ENCODE measurements around the gene ARHGAP18. TPM values are rescaled to one million over a fixed set of nuclear protein-coding genes. Genes with fewer than 3 reads are reported as not detected.

The ARHGAP18 gene
- total RNA-seq, 1 experiment from 2014 or later: 2.4 TPM

DNA sequence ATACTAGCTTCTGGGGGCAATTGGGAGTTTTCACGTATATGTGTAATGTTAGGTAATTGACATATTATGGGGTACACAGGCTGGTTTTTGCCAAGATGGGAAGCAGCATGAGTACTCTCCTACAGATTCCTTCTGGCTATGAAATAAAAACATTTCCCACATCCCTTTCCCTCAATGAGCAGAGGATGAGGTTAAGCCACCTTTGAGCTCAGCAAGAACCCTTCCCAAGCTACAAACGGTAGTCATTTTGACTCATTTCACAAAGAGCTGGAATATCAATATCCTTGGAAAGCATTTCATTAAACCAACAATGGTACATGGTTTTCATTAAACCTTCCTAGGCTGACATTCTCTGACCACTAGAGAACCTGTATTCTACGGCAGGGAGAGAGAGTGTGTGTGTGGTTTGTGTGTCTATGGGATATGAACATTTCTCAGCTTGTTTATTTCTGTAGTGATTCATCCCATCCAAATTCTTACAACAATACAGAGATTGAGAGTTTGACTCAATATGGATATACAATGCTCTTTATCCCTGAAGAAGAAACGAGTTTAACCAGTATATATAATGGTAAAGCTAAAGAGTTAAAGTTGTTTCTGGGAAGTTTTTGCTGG is 119.5 kb downstream of the ARHGAP18 start:
- Histone ChIP-seq H4K91ac (ENCODE audit: insufficient read length, low read depth, low read length) (no peak overlapping the region), H3K14ac (ENCODE audit: insufficient read depth, low read length) (no peak overlapping the region), H3K9me3 (ENCODE audit: control insufficient read depth, low read depth, low read length) (no peaks in the 10 kb centered on the region), H3K9ac (ENCODE audit: extremely low read depth, insufficient read length, low read length) (no peak overlapping the region), H2AK5ac (ENCODE audit: insufficient read length, low read length) (no peak overlapping the region), H3T11ph (ENCODE audit: low read length) (no peak overlapping the region), H3K56ac (ENCODE audit: insufficient read length, low read depth, low read length) (no peak overlapping the region), H3K23ac (ENCODE audit: insufficient read length, low read depth, low read length) (no peak overlapping the region), H3K27ac (ENCODE audit: insufficient read length, low read depth, low read length) (no peak overlapping the region), H3K79me1 (ENCODE audit: insufficient read depth, low read depth, low read length, poor library complexity, severe bottlenecking) (no peaks in the 10 kb centered on the region), H3K4me2 (ENCODE audit: insufficient read depth, insufficient read length, low read length) (no peak overlapping the region), H2BK20ac (ENCODE audit: low read depth, low read length, poor library complexity, severe bottlenecking) (no peak overlapping the region), H2AFZ (ENCODE audit: low read length) (no peak overlapping the region), H3K23me2 (ENCODE audit: insufficient read length, low read depth, low read length, poor library complexity, severe bottlenecking) (no peaks in the 10 kb centered on the region), H3K79me2 (ENCODE audit: insufficient read depth, low read length) (no peaks in the 10 kb centered on the region), H4K8ac (replicated peaks; ENCODE audit: insufficient read length, low read depth, low read length) (no peak overlapping the region), H3K18ac (ENCODE audit: insufficient read length, low read depth, low read length) (no peak overlapping the region), H3K4ac (ENCODE audit: low read depth, low read length) (no peak overlapping the region), H2BK15ac (ENCODE audit: low read depth, low read length) (no peak overlapping the region), H4K5ac (ENCODE audit: insufficient read length, low read depth, low read length) (no peak overlapping the region), H4K20me1 (ENCODE audit: control insufficient read depth, insufficient read depth, insufficient read length) (no peaks in the 10 kb centered on the region), H2BK5ac (ENCODE audit: insufficient read length, low read length) (no peak overlapping the region), H2BK120ac (ENCODE audit: low read depth, low read length, poor library complexity, severe bottlenecking) (no peak overlapping the region), H3K27me3 (ENCODE audit: insufficient read depth, low read length) (no peaks in the 10 kb centered on the region), H3K4me1 (ENCODE audit: insufficient read depth, low read length) (no peaks in the 10 kb centered on the region), H2BK12ac (ENCODE audit: insufficient read length, low read depth, low read length) (no peak overlapping the region)
- H3K27me3 Mint-ChIP-seq (ENCODE audit: low read depth): no peaks in the 10 kb centered on the region
- H3K9me3 Mint-ChIP-seq: no peaks in the 10 kb centered on the region
- H3K36me3 Mint-ChIP-seq (ENCODE audit: insufficient read depth in 1 of 3, low read depth in 3 of 3): no peaks in the 10 kb centered on the region; a peak in 1 of 7 replicates
- TF ChIP-seq, protein P1, sequence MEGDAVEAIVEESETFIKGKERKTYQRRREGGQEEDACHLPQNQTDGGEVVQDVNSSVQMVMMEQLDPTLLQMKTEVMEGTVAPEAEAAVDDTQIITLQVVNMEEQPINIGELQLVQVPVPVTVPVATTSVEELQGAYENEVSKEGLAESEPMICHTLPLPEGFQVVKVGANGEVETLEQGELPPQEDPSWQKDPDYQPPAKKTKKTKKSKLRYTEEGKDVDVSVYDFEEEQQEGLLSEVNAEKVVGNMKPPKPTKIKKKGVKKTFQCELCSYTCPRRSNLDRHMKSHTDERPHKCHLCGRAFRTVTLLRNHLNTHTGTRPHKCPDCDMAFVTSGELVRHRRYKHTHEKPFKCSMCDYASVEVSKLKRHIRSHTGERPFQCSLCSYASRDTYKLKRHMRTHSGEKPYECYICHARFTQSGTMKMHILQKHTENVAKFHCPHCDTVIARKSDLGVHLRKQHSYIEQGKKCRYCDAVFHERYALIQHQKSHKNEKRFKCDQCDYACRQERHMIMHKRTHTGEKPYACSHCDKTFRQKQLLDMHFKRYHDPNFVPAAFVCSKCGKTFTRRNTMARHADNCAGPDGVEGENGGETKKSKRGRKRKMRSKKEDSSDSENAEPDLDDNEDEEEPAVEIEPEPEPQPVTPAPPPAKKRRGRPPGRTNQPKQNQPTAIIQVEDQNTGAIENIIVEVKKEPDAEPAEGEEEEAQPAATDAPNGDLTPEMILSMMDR (conservative IDR thresholded peaks at IDR 0.05): no peak
- DNase-seq: no peak
- WGBS (ENCODE audit: extremely low coverage, insufficient read length, low lambda C conversion rate): no CpG with 5 or more reads among the region's 4 CpGs
- no peaks in the 10 kb centered on the region for H3K4me1 Mint-ChIP-seq
- H3K4me3 Mint-ChIP-seq: no peak overlapping the region
- no peak overlapping the region for H3K27ac Mint-ChIP-seq
